HEK293 (cell line): ENCODE results near the gene CLRN1.

ENCODE experiments used
- CTCF ChIA-PET: fragments of 350-600 bp; formaldehyde crosslinking; extraction: SDS; loops from one replicate; lab custom pipeline; 2021; ENCODE audit warnings: antibody characterized with exemption; lab: Yijun Ruan, JAX
- POLR2A ChIA-PET: fragments of 300-600 bp; formaldehyde crosslinking; extraction: SDS; loops from one replicate; lab custom pipeline; 2020; ENCODE audit warnings: antibody characterized with exemption, inconsistent platforms; lab: Yijun Ruan, JAX
- H3K27ac ChIP-seq: fragments of 200-500 bp; sonication (Bioruptor generic); 2 replicates; pipeline ENCODE4 v1.5.1; 2014; ENCODE audit warnings: low read depth, low read length, control low read depth, inconsistent platforms; ENCODE audit errors: extremely low read depth
- H3K36me3 ChIP-seq, 2 experiments: fragments of 200-500 bp in 1 of 2; sonication (Bioruptor generic) in 1 of 2; 1 replicate in 1 of 2; 2 replicates in 1 of 2; pipeline ENCODE4 v1.5.1; 2014 to 2017; ENCODE audit warnings: inconsistent platforms in 2 of 2, low read length in 2 of 2; ENCODE audit not compliant: control insufficient read depth in 2 of 2, insufficient read depth in 1 of 2
- H3K4me1 ChIP-seq: fragments of 200-500 bp; sonication (Bioruptor generic); 2 replicates; pipeline ENCODE4 v1.5.1; 2014; ENCODE audit warnings: mild to moderate bottlenecking, low read length, inconsistent platforms; ENCODE audit not compliant: control insufficient read depth, insufficient read depth
- H3K4me3 ChIP-seq: 2 replicates; pipeline ENCODE4 v1.5.1; 2011; ENCODE audit warnings: low read depth, mild to moderate bottlenecking, control low read depth, low read length, moderate library complexity
- H3K9me3 ChIP-seq: fragments of 200-500 bp; sonication (Bioruptor generic); 2 replicates; pipeline ENCODE4 v1.5.1; 2014; ENCODE audit warnings: low read depth, low read length, inconsistent platforms; ENCODE audit not compliant: control insufficient read depth, insufficient read depth
- BCL11B ChIP-seq: fragments of 450-650 bp; formaldehyde crosslinking; IDR thresholded peaks from 2 replicates; pipeline ENCODE4 v1.5.1; 2016; ENCODE audit warnings: low read depth, missing biosample characterization, missing genetic modification characterization
- FEZF1 ChIP-seq: fragments of 450-650 bp; formaldehyde crosslinking; IDR thresholded peaks from 2 replicates; pipeline ENCODE4 v1.5.1; 2016; ENCODE audit warnings: missing biosample characterization, missing genetic modification characterization
- GLI2 ChIP-seq: fragments of 450-650 bp; formaldehyde crosslinking; IDR thresholded peaks from 2 replicates; pipeline ENCODE4; 2017; ENCODE audit warnings: missing biosample characterization, missing genetic modification characterization, low read depth, borderline replicate concordance
- GLIS1 ChIP-seq: fragments of 450-650 bp; formaldehyde crosslinking; IDR thresholded peaks from 2 replicates; pipeline ENCODE4 v1.5.1; 2016; ENCODE audit warnings: missing biosample characterization, missing genetic modification characterization
- IKZF3 ChIP-seq: fragments of 450-650 bp; IDR thresholded peaks from 2 replicates; pipeline ENCODE4 v1.5.0; 2018; ENCODE audit warnings: missing biosample characterization, mild to moderate bottlenecking, missing genetic modification characterization, moderate library complexity
- KLF1 ChIP-seq: fragments of 450-650 bp; formaldehyde crosslinking; IDR thresholded peaks from 2 replicates; pipeline ENCODE4 v1.5.1; 2016; ENCODE audit warnings: missing biosample characterization, missing genetic modification characterization
- MYNN ChIP-seq: fragments of 450-650 bp; formaldehyde crosslinking; IDR thresholded peaks from 2 replicates; pipeline ENCODE4 v1.5.1; 2016; ENCODE audit warnings: missing biosample characterization, missing genetic modification characterization, borderline replicate concordance
- PRDM4 ChIP-seq: fragments of 450-650 bp; formaldehyde crosslinking; IDR thresholded peaks from 2 replicates; pipeline ENCODE4 v1.5.1; 2017; ENCODE audit warnings: missing biosample characterization, missing genetic modification characterization
- YY1 ChIP-seq: fragments of 450-650 bp; formaldehyde crosslinking; IDR thresholded peaks from 2 replicates; pipeline ENCODE4 v1.5.1; 2018; ENCODE audit warnings: missing biosample characterization, missing genetic modification characterization
- ZNF114 ChIP-seq: fragments of 450-650 bp; formaldehyde crosslinking; IDR thresholded peaks from 2 replicates; pipeline ENCODE4 v1.5.0; 2017; ENCODE audit warnings: missing biosample characterization, missing genetic modification characterization
- ZNF138 ChIP-seq: fragments of 450-650 bp; formaldehyde crosslinking; IDR thresholded peaks from 2 replicates; pipeline ENCODE4 v1.5.1; 2016; ENCODE audit warnings: missing biosample characterization, missing genetic modification characterization, borderline replicate concordance
- ZNF391 ChIP-seq: fragments of 450-650 bp; formaldehyde crosslinking; IDR thresholded peaks from 2 replicates; pipeline ENCODE4 v1.5.1; 2016; ENCODE audit warnings: low read depth, missing biosample characterization, missing genetic modification characterization, borderline replicate concordance
- ZNF473 ChIP-seq: fragments of 450-650 bp; formaldehyde crosslinking; IDR thresholded peaks from 2 replicates; pipeline ENCODE4 v1.5.1; 2017; ENCODE audit warnings: missing biosample characterization, missing genetic modification characterization
- ZNF549 ChIP-seq: fragments of 450-650 bp; IDR thresholded peaks from 2 replicates; pipeline ENCODE4 v1.5.1; 2018; ENCODE audit warnings: missing biosample characterization, missing genetic modification characterization, mild to moderate bottlenecking, inconsistent platforms, moderate library complexity
- ZNF580 ChIP-seq: fragments of 450-650 bp; formaldehyde crosslinking; IDR thresholded peaks from 2 replicates; pipeline ENCODE4 v1.5.1; 2016; ENCODE audit warnings: missing biosample characterization, missing genetic modification characterization
- TF ChIP-seq, protein P1 (sequence below): fragments of 450-650 bp; formaldehyde crosslinking; IDR thresholded peaks from 2 replicates; pipeline ENCODE4 v1.5.1; 2016; ENCODE audit warnings: missing biosample characterization, missing genetic modification characterization, borderline replicate concordance
- TF ChIP-seq, protein P2 (sequence below): IDR thresholded peaks from 2 replicates; pipeline ENCODE4 v1.6.1; 2011; ENCODE audit warnings: mild to moderate bottlenecking, low read depth, low read length, borderline replicate concordance
- TF ChIP-seq, protein P3 (sequence below): fragments of 450-650 bp; formaldehyde crosslinking; IDR thresholded peaks from 2 replicates; pipeline ENCODE4 v1.5.1; 2016; ENCODE audit warnings: missing biosample characterization, missing genetic modification characterization

The CLRN1 gene

DNA sequence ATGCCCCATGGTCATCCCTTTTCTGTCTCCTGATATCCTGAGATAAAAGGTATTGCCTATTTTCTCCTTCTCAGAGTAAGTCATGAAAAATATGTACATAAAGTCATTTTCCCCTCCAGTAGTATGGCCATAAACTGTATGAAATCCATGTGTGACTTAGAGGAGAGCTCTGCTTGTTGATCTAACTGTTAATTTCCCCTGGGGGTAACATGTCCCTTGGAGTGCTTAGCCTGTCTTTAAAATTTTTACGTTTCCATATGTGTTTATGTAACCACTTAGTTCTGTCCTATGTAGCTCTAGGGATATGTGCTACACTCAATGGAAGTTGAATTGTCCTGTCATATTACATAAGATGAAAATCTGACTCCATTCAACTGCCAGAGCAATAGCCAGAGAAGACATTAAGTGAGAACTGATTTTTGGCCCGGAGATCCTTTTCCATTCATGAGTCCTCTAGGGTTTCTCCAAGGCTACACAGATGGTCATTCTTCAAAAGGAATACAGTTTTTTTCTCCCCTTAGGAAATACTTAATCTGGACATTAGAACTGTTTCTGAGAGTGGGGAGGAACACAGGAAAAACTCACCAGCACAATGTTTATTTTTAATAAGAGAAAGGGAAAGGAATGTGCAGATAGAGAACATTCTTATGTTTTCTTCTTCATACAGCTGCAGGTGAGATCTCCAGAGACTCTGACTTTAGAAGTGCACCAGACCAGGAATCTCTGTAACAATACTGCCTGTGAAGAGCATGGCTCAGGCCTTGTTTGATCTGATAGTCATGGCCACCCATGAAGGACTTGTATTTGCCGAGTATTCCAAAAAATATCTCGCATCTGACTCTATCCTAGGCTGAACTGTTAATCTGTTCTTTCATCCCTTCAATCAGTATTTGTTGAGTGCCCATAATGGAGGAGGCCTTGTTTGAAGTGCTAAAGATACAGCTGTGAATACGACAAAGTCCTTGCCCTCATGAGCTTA lies 29.8 kb upstream of the CLRN1 start:
- no peaks in the 10 kb centered on the region for H3K4me1 ChIP-seq
- no peak overlapping the region for H3K27ac ChIP-seq
- no peaks in the 10 kb centered on the region for H3K36me3 ChIP-seq
- no peak overlapping the region for H3K4me3 ChIP-seq
- no peaks in the 10 kb centered on the region for H3K9me3 ChIP-seq
- CTCF ChIA-PET: no interaction called here
- POLR2A ChIA-PET: no interaction called here
- TF ChIP-seq ZNF580: no peak
- TF ChIP-seq GLIS1 (tag by site-specific recombination): peak; percentile 61

- H3K36me3 ChIP-seq: no peaks in the 10 kb centered on the region
- H3K9me3 ChIP-seq: no peaks in the 10 kb centered on the region
- H3K4me3 ChIP-seq: no peak overlapping the region
- TF ChIP-seq FEZF1: no peak
- TF ChIP-seq YY1 (tag by site-specific recombination): no peak
- TF ChIP-seq ZNF391 (tag by site-specific recombination): no peak
- POLR2A ChIA-PET: no interaction called here
- H3K4me1 ChIP-seq: no peaks in the 10 kb centered on the region
- H3K27ac ChIP-seq: no peak overlapping the region
- CTCF ChIA-PET: interaction anchor here (1.0 kb wide), 2 partner anchors 88 to 158 kb away, joined by 3 to 6 read pairs; no protein-coding TSS in a partner anchor
Observed at GRCh38 chr3:150998996-150999395, 26.5 kb upstream of the CLRN1 start.

DNA sequence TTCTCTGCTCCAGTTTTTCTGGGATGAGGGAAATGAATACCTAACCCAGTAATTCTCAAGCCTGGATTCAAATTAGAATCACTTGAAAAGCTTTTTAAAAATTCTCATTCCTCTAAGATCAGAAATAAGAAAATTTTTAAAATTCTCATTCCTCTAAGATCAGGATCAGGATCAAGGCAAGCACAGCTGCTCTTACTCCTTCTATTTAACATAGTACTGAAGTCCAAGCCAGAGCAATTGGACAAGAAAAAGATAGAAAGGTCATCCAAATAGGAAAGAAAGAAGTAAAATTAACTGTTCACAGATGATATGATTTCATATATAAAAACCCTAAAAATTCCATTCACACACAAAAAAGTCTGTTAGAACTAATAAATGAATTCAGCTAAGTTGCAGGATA lies 24.2 kb upstream of the CLRN1 start:
- Histone ChIP-seq H3K36me3 (no peaks in the 10 kb centered on the region), H3K27ac (no peak overlapping the region), H3K4me1 (no peaks in the 10 kb centered on the region), H3K9me3 (no peaks in the 10 kb centered on the region), H3K4me3 (no peak overlapping the region)
- ChIA-PET CTCF (interaction anchor here (0.6 to 1.0 kb wide), 3 partner anchors 12 to 26 kb away, joined by 3 to 4 read pairs (median 4); no protein-coding TSS in a partner anchor), POLR2A (no interaction called here)
- TF ChIP-seq GLI2 (tag by site-specific recombination) (no peak), ZNF114 (tag by site-specific recombination) (no peak), KLF1 (no peak), PRDM4 (no peak), MYNN (no peak), ZNF549 (tag by site-specific recombination) (no peak), BCL11B (tag by site-specific recombination) (no peak), ZNF473 (tag by site-specific recombination) (no peak), IKZF3 (no peak), ZNF138 (no peak)
- TF ChIP-seq, protein P1, sequence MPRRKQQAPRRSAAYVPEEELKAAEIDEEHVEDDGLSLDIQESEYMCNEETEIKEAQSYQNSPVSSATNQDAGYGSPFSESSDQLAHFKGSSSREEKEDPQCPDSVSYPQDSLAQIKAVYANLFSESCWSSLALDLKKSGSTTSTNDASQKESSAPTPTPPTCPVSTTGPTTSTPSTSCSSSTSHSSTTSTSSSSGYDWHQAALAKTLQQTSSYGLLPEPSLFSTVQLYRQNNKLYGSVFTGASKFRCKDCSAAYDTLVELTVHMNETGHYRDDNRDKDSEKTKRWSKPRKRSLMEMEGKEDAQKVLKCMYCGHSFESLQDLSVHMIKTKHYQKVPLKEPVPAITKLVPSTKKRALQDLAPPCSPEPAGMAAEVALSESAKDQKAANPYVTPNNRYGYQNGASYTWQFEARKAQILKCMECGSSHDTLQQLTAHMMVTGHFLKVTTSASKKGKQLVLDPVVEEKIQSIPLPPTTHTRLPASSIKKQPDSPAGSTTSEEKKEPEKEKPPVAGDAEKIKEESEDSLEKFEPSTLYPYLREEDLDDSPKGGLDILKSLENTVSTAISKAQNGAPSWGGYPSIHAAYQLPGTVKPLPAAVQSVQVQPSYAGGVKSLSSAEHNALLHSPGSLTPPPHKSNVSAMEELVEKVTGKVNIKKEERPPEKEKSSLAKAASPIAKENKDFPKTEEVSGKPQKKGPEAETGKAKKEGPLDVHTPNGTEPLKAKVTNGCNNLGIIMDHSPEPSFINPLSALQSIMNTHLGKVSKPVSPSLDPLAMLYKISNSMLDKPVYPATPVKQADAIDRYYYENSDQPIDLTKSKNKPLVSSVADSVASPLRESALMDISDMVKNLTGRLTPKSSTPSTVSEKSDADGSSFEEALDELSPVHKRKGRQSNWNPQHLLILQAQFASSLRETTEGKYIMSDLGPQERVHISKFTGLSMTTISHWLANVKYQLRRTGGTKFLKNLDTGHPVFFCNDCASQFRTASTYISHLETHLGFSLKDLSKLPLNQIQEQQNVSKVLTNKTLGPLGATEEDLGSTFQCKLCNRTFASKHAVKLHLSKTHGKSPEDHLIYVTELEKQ (tag by site-specific recombination): no peak
- TF ChIP-seq, protein P2, sequence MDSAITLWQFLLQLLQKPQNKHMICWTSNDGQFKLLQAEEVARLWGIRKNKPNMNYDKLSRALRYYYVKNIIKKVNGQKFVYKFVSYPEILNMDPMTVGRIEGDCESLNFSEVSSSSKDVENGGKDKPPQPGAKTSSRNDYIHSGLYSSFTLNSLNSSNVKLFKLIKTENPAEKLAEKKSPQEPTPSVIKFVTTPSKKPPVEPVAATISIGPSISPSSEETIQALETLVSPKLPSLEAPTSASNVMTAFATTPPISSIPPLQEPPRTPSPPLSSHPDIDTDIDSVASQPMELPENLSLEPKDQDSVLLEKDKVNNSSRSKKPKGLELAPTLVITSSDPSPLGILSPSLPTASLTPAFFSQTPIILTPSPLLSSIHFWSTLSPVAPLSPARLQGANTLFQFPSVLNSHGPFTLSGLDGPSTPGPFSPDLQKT: no peak
- TF ChIP-seq, protein P3, sequence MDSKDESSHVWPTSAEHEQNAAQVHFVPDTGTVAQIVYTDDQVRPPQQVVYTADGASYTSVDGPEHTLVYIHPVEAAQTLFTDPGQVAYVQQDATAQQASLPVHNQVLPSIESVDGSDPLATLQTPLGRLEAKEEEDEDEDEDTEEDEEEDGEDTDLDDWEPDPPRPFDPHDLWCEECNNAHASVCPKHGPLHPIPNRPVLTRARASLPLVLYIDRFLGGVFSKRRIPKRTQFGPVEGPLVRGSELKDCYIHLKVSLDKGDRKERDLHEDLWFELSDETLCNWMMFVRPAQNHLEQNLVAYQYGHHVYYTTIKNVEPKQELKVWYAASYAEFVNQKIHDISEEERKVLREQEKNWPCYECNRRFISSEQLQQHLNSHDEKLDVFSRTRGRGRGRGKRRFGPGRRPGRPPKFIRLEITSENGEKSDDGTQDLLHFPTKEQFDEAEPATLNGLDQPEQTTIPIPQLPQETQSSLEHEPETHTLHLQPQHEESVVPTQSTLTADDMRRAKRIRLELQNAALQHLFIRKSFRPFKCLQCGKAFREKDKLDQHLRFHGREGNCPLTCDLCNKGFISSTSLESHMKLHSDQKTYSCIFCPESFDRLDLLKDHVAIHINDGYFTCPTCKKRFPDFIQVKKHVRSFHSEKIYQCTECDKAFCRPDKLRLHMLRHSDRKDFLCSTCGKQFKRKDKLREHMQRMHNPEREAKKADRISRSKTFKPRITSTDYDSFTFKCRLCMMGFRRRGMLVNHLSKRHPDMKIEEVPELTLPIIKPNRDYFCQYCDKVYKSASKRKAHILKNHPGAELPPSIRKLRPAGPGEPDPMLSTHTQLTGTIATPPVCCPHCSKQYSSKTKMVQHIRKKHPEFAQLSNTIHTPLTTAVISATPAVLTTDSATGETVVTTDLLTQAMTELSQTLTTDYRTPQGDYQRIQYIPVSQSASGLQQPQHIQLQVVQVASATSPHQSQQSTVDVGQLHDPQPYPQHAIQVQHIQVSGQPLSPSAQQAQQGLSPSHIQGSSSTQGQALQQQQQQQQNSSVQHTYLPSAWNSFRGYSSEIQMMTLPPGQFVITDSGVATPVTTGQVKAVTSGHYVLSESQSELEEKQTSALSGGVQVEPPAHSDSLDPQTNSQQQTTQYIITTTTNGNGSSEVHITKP (tag by site-specific recombination): no peak
